Measurements from ENCODE around the gene FGFR2. TPM values are rescaled to one million over a fixed set of nuclear protein-coding genes. Genes with fewer than 3 reads are reported as not detected.

FGFR2 gene
- total and polyA plus RNA-seq, 9 of the 15 experiments (the other 6 are each of a cell fraction or from before 2014, with no cell fraction given) = 0.20 TPM; not detected in 8

- H3K79me2 ChIP-seq (ENCODE audit: control insufficient read depth, insufficient read depth, low read length) = no peaks in the 10 kb centered on the region
- H4K20me1 ChIP-seq (replicated peaks; ENCODE audit: control insufficient read depth, insufficient read depth, low read length) = no peaks in the 10 kb centered on the region; the same call in 1 of the 2 replicates
- no peak overlapping the region for H3K4me3 ChIP-seq
- no peak for FAIRE-seq
- no peak overlapping the region for H3K9ac ChIP-seq (ENCODE audit: insufficient read depth in 1 of 2, low read depth in 2 of 2, low read length in 2 of 2)
- no peak overlapping the region for H3K4me2 ChIP-seq (ENCODE audit: insufficient read depth, low read length)
- ChIA-PET POLR2A (no interaction called here), CTCF (ENCODE audit: low intra/inter-chr PET ratio) (no interaction called here)
- ATAC-seq = no peak
- no peaks in the 10 kb centered on the region for H3K9me1 ChIP-seq (ENCODE audit: control insufficient read depth, insufficient read depth, low read length)
- WGBS (ENCODE audit: insufficient coverage, low coverage, missing lambda C conversion rate) = 0% methylated on average over 8 of the region's 8 CpGs
- DNase-seq (ENCODE audit: extremely low read depth in 1 of 4, low spot score in 3 of 4) = no peak
- no peaks in the 10 kb centered on the region for H3K36me3 ChIP-seq (ENCODE audit: control insufficient read depth, insufficient read depth, low read length)
- H3K27me3 ChIP-seq (ENCODE audit: control insufficient read depth in 2 of 2, insufficient read depth in 2 of 2, low read length in 2 of 2) = peaks cover 2 to 19% of the 10 kb centered on the region in 2 experiments; a peak in 3 of 5 replicates
- BruUV-seq (replicated peaks) = no TSS peak
- no peak for TF ChIP-seq THRA (IDR thresholded peaks at IDR 0.05)
- TF ChIP-seq ARID2 (IDR thresholded peaks at IDR 0.05) = no peak
- no peak for TF ChIP-seq PML (IDR thresholded peaks at IDR 0.05; ENCODE audit: low read length)
- TF ChIP-seq GTF2E2 (tag; IDR thresholded peaks at IDR 0.05) = no peak
- no peak for TF ChIP-seq CBX1 (IDR thresholded peaks at IDR 0.05; ENCODE audit: low read depth)
- no peak for TF ChIP-seq ZNF785 (CRISPR knock-in tag; IDR thresholded peaks at IDR 0.05)
- no peak for TF ChIP-seq EWSR1 (IDR thresholded peaks at IDR 0.05; ENCODE audit: borderline replicate concordance, low read depth, partially characterized antibody)
- TF ChIP-seq KLF16 (IDR thresholded peaks at IDR 0.05) = no peak
- no peak for TF ChIP-seq ZNF280B (CRISPR knock-in tag; IDR thresholded peaks at IDR 0.05)
- intact Hi-C loops (cut with micrococcal nuclease) (no loop called here), in situ Hi-C loops (cut with MboI) (no loop called here)
- H3K27ac ChIP-seq (ENCODE audit: extremely low read depth, low read depth, low read length) = no peak overlapping the region
- no peak overlapping the region for H2AFZ ChIP-seq (ENCODE audit: low read depth, low read length)
- H3K9me3 ChIP-seq (replicated peaks; ENCODE audit: control insufficient read depth, insufficient read depth, low read depth, low read length) = no peaks in the 10 kb centered on the region
- no peaks in the 10 kb centered on the region for H3K4me1 ChIP-seq (replicated peaks in 1 of 2; ENCODE audit: control insufficient read depth in 2 of 2, insufficient read depth in 2 of 2, low read length in 2 of 2)
These were observed 62.9 kb downstream of the FGFR2 start for GRCh38 chr10:121535381-121535780.
